GM21737 (cell line): ENCODE results near the gene PRKAG3.

Experiments
- ATAC-seq: cut with Tn5 transposase; IDR thresholded peaks from one replicate; pipeline ENCODE4 v1.9.1; 2021; ENCODE audit warnings: mild to moderate bottlenecking, moderate library complexity; ENCODE audit not compliant: unreplicated experiment

Gene PRKAG3

GRCh38 chr2:218815649-218816048 lies 16.0 kb downstream of the PRKAG3 start:
- no peak for ATAC-seq

GRCh38 chr2:218815244-218815637 lies 16.4 kb downstream of the PRKAG3 start:
- ATAC-seq, result no peak

GRCh38 chr2:218814540-218815243 lies 16.9 kb downstream of the PRKAG3 start:
- ATAC-seq, result no peak

GRCh38 chr2:218813771-218814460 lies 17.7 kb downstream of the PRKAG3 start:
- ATAC-seq, result no peak

GRCh38 chr2:218812861-218813260 lies 18.7 kb downstream of the PRKAG3 start:
- ATAC-seq, result no peak

GRCh38 chr2:218812096-218812815 lies 19.3 kb downstream of the PRKAG3 start:
- ATAC-seq, result no peak

- ATAC-seq, result no peak
These were observed 20.2 kb downstream of the PRKAG3 start for GRCh38 chr2:218811382-218811781.

GRCh38 chr2:218810256-218810655 lies 21.3 kb downstream of the PRKAG3 start:
- ATAC-seq, result no peak

GRCh38 chr2:218809515-218809914 lies 22.1 kb downstream of the PRKAG3 start:
- ATAC-seq, result no peak

- ATAC-seq, result no peak
These were observed 24.0 kb downstream of the PRKAG3 start for GRCh38 chr2:218807626-218808025.

GRCh38 chr2:218806346-218806978 lies 25.1 kb downstream of the PRKAG3 start:
- ATAC-seq, result no peak

GRCh38 chr2:218805627-218806026 lies 26.0 kb downstream of the PRKAG3 start:
- no peak for ATAC-seq

- ATAC-seq, result no peak
These were observed 26.8 kb downstream of the PRKAG3 start for GRCh38 chr2:218804817-218805216.

- ATAC-seq, result no peak
These were observed 29.1 kb downstream of the PRKAG3 start for GRCh38 chr2:218802386-218802994.

- ATAC-seq, result no peak
These were observed 31.6 kb downstream of the PRKAG3 start for GRCh38 chr2:218799990-218800389.

GRCh38 chr2:218798767-218799504 lies 32.7 kb downstream of the PRKAG3 start:
- ATAC-seq, result no peak

GRCh38 chr2:218796691-218797090 lies 34.9 kb downstream of the PRKAG3 start:
- no peak for ATAC-seq

GRCh38 chr2:218792433-218792832 lies 39.2 kb downstream of the PRKAG3 start:
- no peak for ATAC-seq

- ATAC-seq, result no peak
These were observed 42.9 kb downstream of the PRKAG3 start for GRCh38 chr2:218788529-218789255.

- ATAC-seq, result no peak
These were observed 45.5 kb downstream of the PRKAG3 start for GRCh38 chr2:218786133-218786532.
